Suprapubic skin (tissue), 4 donors: ENCODE measurements around the gene HSPA1A. TPM values are rescaled to one million over a fixed set of nuclear protein-coding genes. Genes with fewer than 3 reads are reported as not detected.

Experiments used
- DNase-seq, 2 donors: peaks; one replicate each; pipeline ENCODE4 v3.0.0-alpha.2; 2019; ENCODE audit warnings: low spot score in 2 of 2
- H3K27ac ChIP-seq: fragments of 200-600 bp; sonication (generic); one replicate; pipeline ENCODE4 v1.5.1; 2019
- H3K27me3 ChIP-seq: fragments of 200-600 bp; sonication (generic); one replicate; pipeline ENCODE4 v1.5.1; 2019
- H3K36me3 ChIP-seq: fragments of 200-600 bp; sonication (generic); one replicate; pipeline ENCODE4 v1.5.1; 2019
- H3K4me1 ChIP-seq: fragments of 200-600 bp; sonication (generic); one replicate; pipeline ENCODE4 v1.5.1; 2019
- H3K4me3 ChIP-seq: fragments of 200-600 bp; sonication (generic); one replicate; pipeline ENCODE4 v1.5.1; 2019; ENCODE audit warnings: mild to moderate bottlenecking
- H3K9me3 ChIP-seq: fragments of 200-600 bp; sonication (generic); one replicate; pipeline ENCODE4 v1.5.1; 2019
- CTCF ChIP-seq, 2 donors: fragments of 200-600 bp in 1 of 2; fragments of 450-650 bp in 1 of 2; sonication (generic) in 1 of 2; IDR thresholded peaks; one replicate each; pipeline ENCODE4 v1.5.1; 2016 to 2019; ENCODE audit warnings: antibody characterized with exemption in 2 of 2, mild to moderate bottlenecking in 1 of 2, moderate library complexity in 1 of 2
- EP300 ChIP-seq: sonication (generic); formaldehyde crosslinking; IDR thresholded peaks from one replicate; pipeline ENCODE4 v1.6.1; 2017; ENCODE audit warnings: antibody characterized with exemption
- POLR2A ChIP-seq, 2 donors: fragments of 450-650 bp; IDR thresholded peaks; one replicate each; pipeline ENCODE4 v1.6.1; 2017; ENCODE audit warnings: antibody characterized with exemption in 2 of 2, mild to moderate bottlenecking in 2 of 2, moderate library complexity in 2 of 2
- POLR2AphosphoS5 ChIP-seq, 3 donors: sonication (generic); formaldehyde crosslinking; IDR thresholded peaks; one replicate each; pipeline ENCODE4 v1.6.1; 2017; ENCODE audit warnings: antibody characterized with exemption in 3 of 3
- WGBS: methylation state at CpG from one replicate; pipeline ENCODE4 v1.1.5; 2018; 5-methylcytosine and 5-hydroxymethylcytosine counted together
- total RNA-seq, 4 donors: library from RNA; depleted of rRNA; stranded (reverse); fragments of >200 nt; gene quantifications; one replicate each; pipeline ENCODE4 v1.1.0, GENCODE V29; 2016

The HSPA1A gene
- total RNA-seq, result 100 to 1,000 TPM; 200 to 464 (median 408) TPM

DNA sequence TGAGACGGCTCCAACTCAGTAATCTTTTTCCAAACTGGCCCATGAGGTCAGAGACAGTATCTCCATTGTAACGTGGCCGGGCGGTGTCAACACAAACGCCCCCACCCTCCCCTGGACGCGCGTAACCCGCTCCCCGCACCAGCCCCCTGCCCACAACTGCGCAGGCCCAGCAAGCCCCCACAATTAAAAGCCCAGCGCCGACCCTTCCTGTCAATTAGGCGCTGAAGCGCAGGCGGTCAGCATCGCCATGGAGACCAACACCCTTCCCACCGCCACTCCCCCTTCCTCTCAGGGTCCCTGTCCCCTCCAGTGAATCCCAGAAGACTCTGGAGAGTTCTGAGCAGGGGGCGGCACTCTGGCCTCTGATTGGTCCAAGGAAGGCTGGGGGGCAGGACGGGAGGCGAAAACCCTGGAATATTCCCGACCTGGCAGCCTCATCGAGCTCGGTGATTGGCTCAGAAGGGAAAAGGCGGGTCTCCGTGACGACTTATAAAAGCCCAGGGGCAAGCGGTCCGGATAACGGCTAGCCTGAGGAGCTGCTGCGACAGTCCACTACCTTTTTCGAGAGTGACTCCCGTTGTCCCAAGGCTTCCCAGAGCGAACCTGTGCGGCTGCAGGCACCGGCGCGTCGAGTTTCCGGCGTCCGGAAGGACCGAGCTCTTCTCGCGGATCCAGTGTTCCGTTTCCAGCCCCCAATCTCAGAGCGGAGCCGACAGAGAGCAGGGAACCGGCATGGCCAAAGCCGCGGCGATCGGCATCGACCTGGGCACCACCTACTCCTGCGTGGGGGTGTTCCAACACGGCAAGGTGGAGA is at the start of gene HSPA1A, which contains the start of gene HSPA1L:
TSS of gene HSPA1A (plus strand) at position 519 of the 814 bp plus-strand sequence. CDS start at position 733, 214 bp downstream.
TSS of gene HSPA1L (minus strand) at position 259 of the 814 bp plus-strand sequence. CDS start 3,311 bp downstream, outside the sequence.
- peak within 1 kb of the TSS; percentile 98 for H3K27ac ChIP-seq
- H3K9me3 ChIP-seq, result no peaks in the 10 kb centered on the region
- H3K4me3 ChIP-seq, result peak within 1 kb of the TSS; percentile 72
- no peaks in the 10 kb centered on the region for H3K36me3 ChIP-seq
- under 1% methylated on average over 26 of the region's 56 CpGs for WGBS
- TF ChIP-seq POLR2AphosphoS5 (IDR thresholded peaks at IDR 0.05) (peak; percentile 90 to 96 (median 96)), POLR2A (IDR thresholded peaks at IDR 0.05) (peak; percentile 96 to 99), CTCF (IDR thresholded peaks at IDR 0.05) (no peak)
- DNase-seq, result peak; percentile 98
- H3K27me3 ChIP-seq, result no peaks in the 10 kb centered on the region
- peaks cover 49% of the 10 kb centered on the region for H3K4me1 ChIP-seq

GRCh38 chr6:31765559-31765909 is 49.8 kb upstream of the HSPA1A start:
- WGBS, result 78% methylated on average over 6 of the region's 9 CpGs
- TF ChIP-seq EP300 (no peak), POLR2AphosphoS5 (IDR thresholded peaks at IDR 0.05) (no peak), CTCF (IDR thresholded peaks at IDR 0.05) (no peak), POLR2A (IDR thresholded peaks at IDR 0.05) (no peak)
- Histone ChIP-seq H3K27me3 (no peaks in the 10 kb centered on the region), H3K9me3 (no peaks in the 10 kb centered on the region), H3K27ac (no peak overlapping the region), H3K4me3 (no peak overlapping the region), H3K36me3 (peaks cover 12% of the 10 kb centered on the region), H3K4me1 (peaks cover 26% of the 10 kb centered on the region)
- no peak for DNase-seq

DNA sequence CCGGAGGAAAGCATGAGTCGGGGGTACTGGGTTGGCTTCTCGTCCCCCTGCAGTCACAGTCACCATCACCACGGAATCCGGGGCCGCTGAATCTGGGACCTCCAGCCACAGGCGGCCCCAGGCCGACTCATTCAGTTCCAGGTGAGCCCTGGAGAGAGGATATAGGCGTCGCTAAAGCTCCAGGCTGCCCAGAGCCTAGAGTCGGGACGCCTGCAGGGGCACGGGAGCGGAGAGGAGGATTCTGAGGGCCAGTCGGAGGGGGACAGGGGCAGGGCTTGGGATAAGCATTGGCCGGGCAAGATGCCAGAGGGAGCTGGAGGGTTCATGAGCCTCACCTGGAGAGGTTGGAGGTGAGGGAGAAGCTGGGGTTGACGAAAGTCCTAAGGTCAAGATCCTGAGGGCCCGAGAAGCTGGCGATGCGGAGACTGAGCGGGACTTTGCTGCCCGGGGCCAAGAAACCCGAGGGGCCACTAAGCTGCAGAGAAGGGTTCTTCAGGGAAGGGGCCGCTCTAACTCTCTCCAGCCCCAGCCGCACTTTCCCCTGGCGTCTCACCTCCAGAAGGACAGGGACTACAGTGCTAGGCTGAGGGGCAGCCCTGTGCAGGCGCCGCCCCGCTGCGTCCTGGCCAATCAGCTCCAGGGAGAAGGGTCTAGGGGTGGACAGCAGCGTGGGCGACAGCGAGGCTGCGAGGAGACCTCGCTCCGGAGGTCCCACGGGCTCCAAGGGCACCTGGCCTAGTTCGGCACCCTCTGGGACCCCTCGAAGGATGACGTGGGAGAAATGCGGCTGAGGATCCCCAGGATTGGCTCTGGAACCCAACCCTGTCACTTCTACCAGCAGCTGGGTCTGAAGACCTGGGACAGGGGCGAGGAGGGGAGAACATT is 49.2 kb upstream of the HSPA1A start:
- TF ChIP-seq CTCF (IDR thresholded peaks at IDR 0.05), result no peak
- Histone ChIP-seq H3K9me3 (no peaks in the 10 kb centered on the region), H3K36me3 (peaks cover 8% of the 10 kb centered on the region), H3K27me3 (no peaks in the 10 kb centered on the region), H3K4me3 (peak overlapping the region; percentile 15), H3K4me1 (peaks cover 26% of the 10 kb centered on the region), H3K27ac (no peak overlapping the region)
- WGBS, result 63% methylated on average over 17 of the region's 42 CpGs
- no peak for DNase-seq

GRCh38 chr6:31767096-31767645 is 48.2 kb upstream of the HSPA1A start:
- Histone ChIP-seq H3K27ac (no peak overlapping the region), H3K4me3 (no peak overlapping the region), H3K27me3 (no peaks in the 10 kb centered on the region), H3K36me3 (no peaks in the 10 kb centered on the region), H3K4me1 (peaks cover 26% of the 10 kb centered on the region), H3K9me3 (no peaks in the 10 kb centered on the region)
- TF ChIP-seq EP300, result no peak
- no peak for TF ChIP-seq CTCF (IDR thresholded peaks at IDR 0.05)
- TF ChIP-seq POLR2AphosphoS5 (IDR thresholded peaks at IDR 0.05), result no peak
- TF ChIP-seq POLR2A (IDR thresholded peaks at IDR 0.05), result no peak
- no peak for DNase-seq
- 84% methylated on average over 5 of the region's 6 CpGs for WGBS
